ENCODE measurements around the gene CARHSP1. TPM values are rescaled to one million over a fixed set of nuclear protein-coding genes. Genes with fewer than 3 reads are reported as not detected.

Gene CARHSP1
- total RNA-seq, 4 donors from 2014 or later = 20.0 to 79.2 (median 67.4) TPM

GRCh38 chr16:8855051-8855786 is 13.6 kb downstream of the CARHSP1 start:
- Histone ChIP-seq H3K27ac (no peak overlapping the region), H3K4me1 (no peaks in the 10 kb centered on the region)
- no peak for DNase-seq

GRCh38 chr16:8854298-8854948 is 14.4 kb downstream of the CARHSP1 start:
- Histone ChIP-seq H3K27me3 (no peaks in the 10 kb centered on the region), H3K4me3 (no peak overlapping the region), H3K27ac (no peak overlapping the region), H3K4me1 (no peaks in the 10 kb centered on the region), H3K9me3 (no peaks in the 10 kb centered on the region), H3K36me3 (no peaks in the 10 kb centered on the region)
- intact Hi-C loops (cut with DNase I; ENCODE audit: low total_unique reads) = no loop called here
- TF ChIP-seq POLR2A (IDR thresholded peaks at IDR 0.05) (no peak), CTCF (IDR thresholded peaks at IDR 0.05) (no peak)
- DNase-seq = no peak

More at GRCh38 chr16:8855051-8855786, 13.6 kb downstream of the CARHSP1 start:
- intact Hi-C loops (cut with DNase I; ENCODE audit: low total_unique reads) = no loop called here
- H3K4me3 ChIP-seq = no peak overlapping the region
- H3K9me3 ChIP-seq = no peaks in the 10 kb centered on the region
- H3K27me3 ChIP-seq = no peaks in the 10 kb centered on the region
- H3K36me3 ChIP-seq = no peaks in the 10 kb centered on the region
- TF ChIP-seq POLR2A (IDR thresholded peaks at IDR 0.05) = no peak
- TF ChIP-seq CTCF (IDR thresholded peaks at IDR 0.05) = no peak

GRCh38 chr16:8853611-8854010 is 15.2 kb downstream of the CARHSP1 start:
- Histone ChIP-seq H3K9me3 (no peaks in the 10 kb centered on the region), H3K27me3 (no peaks in the 10 kb centered on the region), H3K4me1 (no peaks in the 10 kb centered on the region), H3K4me3 (no peak overlapping the region), H3K27ac (no peak overlapping the region), H3K36me3 (no peaks in the 10 kb centered on the region)
- intact Hi-C loops (cut with DNase I; ENCODE audit: low total_unique reads) = no loop called here
- no peak for DNase-seq
- TF ChIP-seq POLR2A (IDR thresholded peaks at IDR 0.05) = no peak

GRCh38 chr16:8853150-8853549 is 15.7 kb downstream of the CARHSP1 start:
- DNase-seq = no peak
- Histone ChIP-seq H3K27me3 (no peaks in the 10 kb centered on the region), H3K4me1 (no peaks in the 10 kb centered on the region), H3K4me3 (no peak overlapping the region), H3K36me3 (no peaks in the 10 kb centered on the region), H3K27ac (peak overlapping the region; percentile 42 to 45), H3K9me3 (no peaks in the 10 kb centered on the region)
- intact Hi-C loops (cut with DNase I; ENCODE audit: low total_unique reads) = no loop called here
- TF ChIP-seq CTCF (IDR thresholded peaks at IDR 0.05) (no peak), POLR2A (IDR thresholded peaks at IDR 0.05) (no peak)

- intact Hi-C loops (cut with DNase I; ENCODE audit: low total_unique reads) = no loop called here
- H3K36me3 ChIP-seq = no peaks in the 10 kb centered on the region
- H3K4me3 ChIP-seq = no peak overlapping the region
- peak overlapping the region; percentile 42 to 45 for H3K27ac ChIP-seq
- TF ChIP-seq POLR2A (IDR thresholded peaks at IDR 0.05) (no peak), CTCF (IDR thresholded peaks at IDR 0.05) (no peak)
- no peaks in the 10 kb centered on the region for H3K27me3 ChIP-seq
- DNase-seq = no peak
- no peaks in the 10 kb centered on the region for H3K4me1 ChIP-seq
- no peaks in the 10 kb centered on the region for H3K9me3 ChIP-seq
Observed at GRCh38 chr16:8852534-8852933, 16.3 kb downstream of the CARHSP1 start.

Measured in uterus (tissue), 4 donors.